Fibroblast of skin of back (primary cell): ENCODE measurements around the gene MAP4K3. TPM values are rescaled to one million over a fixed set of nuclear protein-coding genes. Genes with fewer than 3 reads are reported as not detected.

ENCODE experiments used
- DNase-seq: peaks from one replicate; pipeline ENCODE4 v3.0.0-alpha.2; 2013
- polyA plus RNA-seq, 2 experiments: library from polyadenylated mRNA; unstranded; fragments of 120-200 nt; gene quantifications; one replicate each; pipeline ENCODE4 v1.2.1, GENCODE V29; 2013; ENCODE audit not compliant: insufficient read length in 2 of 2

MAP4K3 gene
- polyA plus RNA-seq (2013, experiment 1 of 2; ENCODE audit: insufficient read length): 14.9 TPM
- polyA plus RNA-seq (2013, experiment 2 of 2; ENCODE audit: insufficient read length): 16.8 TPM

- DNase-seq: peak; percentile 95
These were observed at the start of gene MAP4K3 for GRCh38 chr2:39436592-39437521. Gene MAP4K3, minus strand, starts transcription at chr2:39437285. Its CDS starts 298 bp downstream, at chr2:39436987.

DNA sequence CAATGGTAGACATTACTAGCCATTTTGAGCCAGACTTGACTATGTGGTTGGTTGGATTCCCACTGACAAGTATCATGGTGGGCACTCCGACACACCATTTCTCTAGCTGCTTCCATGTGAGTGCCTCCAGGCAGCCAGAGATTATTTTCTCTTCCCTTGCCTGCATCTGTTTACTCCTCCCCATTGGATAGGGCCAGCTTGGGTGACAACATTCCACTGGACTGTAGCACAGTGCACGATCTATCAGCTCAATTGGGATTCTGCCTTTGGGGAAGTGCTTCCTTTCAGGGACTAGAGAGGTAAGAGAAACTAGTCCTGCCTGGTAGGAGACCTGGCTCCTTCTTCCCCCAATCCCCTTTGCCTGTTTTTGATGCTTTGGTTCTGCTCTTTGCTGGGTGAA is 49.0 kb upstream of the MAP4K3 start:
- DNase-seq: no peak

DNA sequence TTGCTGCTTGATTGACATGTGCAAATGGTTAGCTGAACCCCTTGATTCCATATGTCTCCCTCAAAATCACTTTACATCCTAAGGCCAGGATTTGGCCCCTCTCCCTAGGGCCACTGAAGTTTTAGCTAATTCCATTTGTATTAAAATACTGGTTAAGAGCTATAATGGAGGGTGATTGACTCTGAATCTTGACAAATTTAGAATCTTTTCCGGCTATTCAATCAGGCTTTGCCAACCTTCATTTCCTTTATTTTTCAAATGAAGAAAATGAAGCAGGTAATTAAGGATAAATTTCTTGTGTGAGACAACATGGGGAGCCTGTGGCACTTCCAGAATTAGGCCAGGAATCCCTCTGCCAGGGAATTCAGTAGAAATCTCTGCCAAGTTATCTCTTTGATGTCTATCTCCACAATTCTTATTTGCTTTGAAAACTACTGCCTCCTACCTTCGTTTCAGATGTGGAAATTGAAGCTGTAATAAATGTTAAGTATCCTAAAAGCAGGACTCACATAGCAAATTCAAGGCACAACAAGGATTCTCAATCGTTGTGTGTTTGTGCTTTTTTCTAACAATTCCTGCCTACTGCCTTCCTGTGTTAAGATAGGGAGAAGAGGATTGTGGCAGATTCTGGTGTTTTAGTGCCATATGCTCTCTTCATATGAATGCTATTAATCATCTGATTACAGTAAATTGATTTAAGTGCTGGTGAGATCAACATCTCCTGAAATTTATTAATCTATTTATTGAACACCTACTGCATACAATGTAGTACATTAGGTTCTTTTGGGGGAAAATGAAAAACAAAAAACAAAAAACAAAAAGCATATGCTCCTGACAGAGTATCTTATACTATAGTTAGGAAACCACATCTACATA is 47.8 kb upstream of the MAP4K3 start:
- no peak for DNase-seq

DNA sequence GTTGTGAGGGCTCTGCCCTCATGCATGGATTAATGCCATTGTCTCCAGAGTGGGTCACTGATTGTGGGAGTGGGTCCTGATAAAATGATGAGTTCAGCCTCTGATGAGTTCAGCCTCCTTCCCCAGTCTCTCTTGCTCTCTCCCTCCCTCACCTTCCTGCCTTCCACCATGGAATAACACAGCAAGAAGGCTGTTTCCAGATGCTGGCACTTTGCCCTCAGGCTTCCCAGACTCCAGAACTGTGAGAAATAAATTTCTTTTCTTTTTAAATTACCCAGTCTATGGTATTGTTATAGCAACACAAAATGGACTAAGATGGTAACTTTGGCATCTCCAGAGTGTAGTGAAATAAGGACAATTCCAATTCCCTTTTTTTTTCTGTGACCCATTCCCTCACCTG is 47.1 kb upstream of the MAP4K3 start:
- DNase-seq: no peak

GRCh38 chr2:39483534-39483933 is 46.4 kb upstream of the MAP4K3 start:
- DNase-seq: no peak

DNA sequence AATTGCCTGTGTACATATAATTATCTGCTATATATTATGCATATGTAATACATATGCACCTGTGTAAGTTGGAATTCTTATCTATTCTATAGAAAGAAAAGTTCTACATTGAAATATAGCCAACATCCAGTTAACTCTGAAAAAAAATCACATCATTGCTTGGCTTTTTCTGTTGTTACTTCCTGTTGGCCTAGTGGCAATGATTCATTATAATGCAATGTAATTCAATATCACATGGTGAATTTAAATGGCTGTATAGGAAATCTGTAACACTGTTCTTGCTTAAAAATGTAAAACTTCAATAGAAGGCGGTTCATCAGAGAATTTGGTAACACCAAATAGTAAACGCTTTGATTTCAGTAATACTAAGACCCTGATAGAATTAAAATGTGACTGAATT is 44.5 kb upstream of the MAP4K3 start:
- peak; percentile 77 for DNase-seq

DNA sequence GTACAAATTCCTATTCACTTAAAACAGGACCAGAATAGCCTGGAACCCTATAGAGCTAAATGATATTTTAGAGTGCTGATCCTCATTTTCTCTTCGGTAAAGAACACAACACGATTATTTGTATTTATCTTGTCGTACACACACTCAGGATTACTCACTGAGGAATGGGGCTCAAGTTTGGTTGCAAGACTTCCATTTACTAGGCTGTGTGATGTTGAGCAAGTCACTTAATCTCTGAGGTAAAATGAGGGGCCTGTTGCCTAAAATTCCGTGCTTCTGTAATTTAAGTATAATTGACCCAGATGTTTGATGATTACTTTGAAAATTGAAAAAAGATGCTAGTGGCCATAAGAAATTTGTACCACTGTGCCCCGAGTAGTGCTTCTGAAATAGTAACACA is 42.6 kb upstream of the MAP4K3 start:
- DNase-seq: no peak

DNA sequence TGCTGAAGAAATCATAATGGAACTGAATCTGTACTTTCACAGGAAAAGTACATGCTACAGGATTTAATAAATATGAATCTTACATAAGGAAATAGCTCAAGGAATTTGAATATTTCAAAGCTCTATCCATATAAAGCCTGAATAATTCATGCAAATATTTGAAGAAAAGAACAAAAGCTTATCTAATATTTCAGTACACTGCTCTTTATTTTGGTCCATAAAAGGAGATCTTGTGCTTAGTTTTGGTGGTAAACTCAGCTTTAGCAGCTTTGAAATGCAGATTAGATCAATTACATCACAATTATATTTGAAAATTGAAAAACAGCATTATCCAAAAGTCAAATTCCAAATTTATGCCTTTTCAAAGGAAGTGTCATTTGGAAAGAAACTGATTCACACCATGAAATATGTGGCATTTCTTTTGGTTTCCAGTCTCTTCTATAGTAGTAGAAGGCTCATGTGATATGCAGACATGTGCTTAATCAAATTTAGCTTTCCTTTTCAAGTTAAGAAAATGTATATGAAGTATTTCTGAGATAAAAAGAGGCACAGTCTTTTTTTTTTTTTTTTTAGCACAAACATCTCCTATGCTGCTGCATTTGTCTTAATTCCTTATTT is 42.1 kb upstream of the MAP4K3 start:
- no peak for DNase-seq

GRCh38 chr2:39476524-39476923 is 39.4 kb upstream of the MAP4K3 start:
- no peak for DNase-seq

DNA sequence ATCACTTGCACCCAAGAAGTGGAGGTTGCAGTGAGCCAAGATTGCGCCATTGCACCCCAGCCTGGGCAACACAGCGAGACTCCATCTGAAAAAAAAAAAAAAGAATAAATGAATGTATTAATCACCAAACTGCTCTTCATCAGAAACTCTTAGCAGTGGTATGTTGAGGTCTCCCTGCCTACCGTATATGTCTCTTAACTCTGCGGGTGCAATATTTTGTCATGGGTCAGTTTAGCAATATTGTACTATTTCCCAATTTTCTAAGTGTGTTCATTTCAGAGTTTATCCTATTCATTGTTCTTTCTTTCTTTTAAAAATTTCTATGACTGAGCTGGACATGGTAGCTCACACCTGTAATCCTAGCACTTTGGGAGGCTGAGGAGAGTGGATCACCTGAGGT is 37.9 kb upstream of the MAP4K3 start:
- no peak for DNase-seq

DNA sequence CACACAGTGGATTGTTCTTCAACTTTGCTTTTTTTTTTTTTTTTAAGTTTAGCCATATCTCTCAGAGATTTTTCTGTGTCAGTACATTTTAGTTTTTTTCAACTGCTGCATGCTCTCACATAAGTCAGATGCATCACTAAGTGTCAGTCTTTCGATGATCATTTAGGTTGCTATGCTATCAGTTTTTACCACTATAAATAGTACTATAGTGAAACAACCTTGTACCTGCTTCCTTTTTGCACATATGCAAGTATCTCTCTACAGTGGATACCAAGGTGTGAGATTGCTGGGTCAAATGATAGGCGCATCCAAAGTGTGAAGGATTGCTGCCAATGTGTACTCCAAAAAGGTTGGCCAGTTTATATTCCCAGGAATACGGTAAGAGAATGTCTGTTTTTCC is 33.5 kb upstream of the MAP4K3 start:
- no peak for DNase-seq

DNA sequence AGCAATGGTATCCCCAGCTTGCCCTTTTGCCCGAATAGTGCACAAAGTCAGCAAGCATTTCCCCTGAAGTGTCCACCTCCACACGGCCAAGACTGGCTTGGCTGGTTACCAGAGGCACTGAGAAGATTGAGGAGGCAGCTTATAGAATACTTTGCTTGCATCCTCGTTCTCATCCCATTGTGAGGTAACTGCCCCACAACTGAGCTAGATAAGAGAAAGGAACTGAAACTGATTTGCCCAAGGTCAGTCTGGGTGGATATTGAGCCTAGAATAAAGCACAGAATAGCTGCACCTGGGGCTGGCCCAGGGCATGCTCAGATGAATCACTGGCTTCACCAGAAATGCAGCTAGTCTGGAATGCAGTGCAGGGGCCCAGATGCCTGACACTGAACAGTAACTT is 32.7 kb upstream of the MAP4K3 start:
- peak; percentile 64 for DNase-seq

- peak; percentile 59 for DNase-seq
These were observed 31.7 kb upstream of the MAP4K3 start for GRCh38 chr2:39468579-39469451.

DNA sequence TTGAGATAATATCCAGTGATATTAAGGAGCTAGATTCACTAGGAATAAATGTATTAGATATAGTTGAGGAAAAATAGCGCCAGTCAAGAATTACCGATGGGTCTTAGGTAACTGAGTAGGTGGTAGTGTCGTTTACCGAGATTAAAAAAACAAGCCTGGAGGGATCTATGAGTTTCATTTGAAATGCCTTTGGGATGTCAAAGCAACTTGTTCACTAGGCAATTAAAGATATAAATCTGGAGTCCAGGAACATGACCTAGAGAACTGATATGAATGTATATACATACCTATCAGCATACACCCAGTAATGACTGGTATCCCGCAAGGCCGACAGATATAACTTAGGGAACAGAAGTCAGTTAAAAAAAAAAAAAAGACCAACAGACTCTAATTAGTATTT is 29.2 kb upstream of the MAP4K3 start:
- DNase-seq: no peak

DNA sequence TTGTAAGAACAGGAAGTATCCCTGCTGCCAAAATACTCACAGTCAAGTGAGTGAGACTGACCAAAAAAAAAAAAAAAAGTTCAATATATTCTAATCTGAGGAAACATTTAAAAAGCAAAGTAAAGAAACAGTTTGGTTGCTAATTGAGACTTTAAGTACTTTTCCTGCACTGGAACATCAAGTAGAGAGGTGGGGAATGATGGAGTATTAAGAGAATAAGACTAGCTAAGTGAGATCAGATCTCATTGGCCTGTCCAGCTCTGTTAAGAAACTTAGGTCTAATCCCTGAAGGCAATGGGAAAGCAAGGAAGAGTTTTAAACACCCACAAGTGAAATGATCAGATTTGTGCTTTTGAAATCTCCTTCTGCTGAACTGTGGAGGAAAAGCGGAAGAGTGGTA is 27.8 kb upstream of the MAP4K3 start:
- no peak for DNase-seq

DNA sequence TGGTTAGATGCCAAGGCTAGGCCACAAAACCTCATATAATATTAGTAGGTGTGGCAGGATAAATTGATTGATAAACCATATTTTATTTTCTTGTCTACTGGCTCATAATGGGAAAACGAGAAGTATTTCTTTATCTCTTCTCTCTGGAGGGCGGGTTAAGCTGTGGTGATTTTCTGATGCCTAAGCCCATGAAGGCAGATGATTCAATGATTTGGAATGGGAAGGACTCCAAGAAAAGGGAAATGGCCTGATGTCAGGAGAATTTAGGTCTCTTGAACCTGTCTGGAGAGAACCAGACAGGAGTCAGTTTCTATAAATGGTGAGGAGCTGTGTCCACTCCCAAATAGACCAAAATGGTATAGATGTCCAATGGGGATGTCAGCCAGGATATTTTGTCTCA is 18.7 kb upstream of the MAP4K3 start:
- DNase-seq: peak; percentile 70

DNA sequence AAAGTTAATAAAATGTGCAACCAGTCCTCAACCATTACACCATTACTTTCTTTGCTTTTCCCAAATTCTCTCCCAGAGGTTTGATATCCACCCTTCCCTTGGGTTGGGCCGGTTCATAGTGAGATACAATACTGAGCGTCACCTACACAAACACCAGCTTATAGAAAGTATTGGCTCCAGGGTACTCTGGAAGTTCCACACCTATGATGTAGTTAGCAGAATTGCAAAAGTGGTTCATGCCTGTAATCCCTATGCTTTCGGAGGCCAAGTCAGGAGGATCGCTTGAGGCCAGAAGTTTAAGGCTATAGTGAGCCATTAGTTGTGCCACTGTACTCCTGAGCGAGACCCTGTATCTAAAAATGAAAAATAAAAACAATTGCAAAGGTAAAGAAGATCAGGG is 15.3 kb upstream of the MAP4K3 start:
- DNase-seq: no peak

GRCh38 chr2:39451954-39452353 is 14.9 kb upstream of the MAP4K3 start:
- no peak for DNase-seq

- DNase-seq: no peak
These were observed 11.1 kb upstream of the MAP4K3 start for GRCh38 chr2:39448169-39448502.

GRCh38 chr2:39447266-39448168 is 10.4 kb upstream of the MAP4K3 start:
- DNase-seq: no peak

DNA sequence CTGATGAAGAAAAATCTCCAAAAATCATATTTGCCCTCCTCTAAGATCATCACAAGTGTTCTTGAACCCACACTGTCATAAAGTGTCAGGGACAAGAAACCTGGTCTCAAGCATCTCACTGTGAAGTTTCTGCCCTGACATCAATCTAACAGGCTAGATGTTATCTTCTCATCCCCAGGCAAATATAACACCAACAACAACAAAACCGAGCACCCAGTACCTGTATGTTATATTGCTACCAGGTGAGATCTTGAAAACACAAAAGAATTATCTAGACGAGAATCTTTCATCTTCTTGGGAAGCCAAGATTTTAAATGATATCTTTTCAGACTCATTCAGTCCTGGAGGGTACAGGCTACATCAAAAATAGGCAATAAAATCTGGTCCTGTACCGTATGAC is 8.8 kb upstream of the MAP4K3 start:
- no peak for DNase-seq
